Large intestine (tissue), 3 donors: Measurements from ENCODE around the gene HFE. TPM values are rescaled to one million over a fixed set of nuclear protein-coding genes. Genes with fewer than 3 reads are reported as not detected.

Source experiments
- DNase-seq, 2 donors: peaks; one replicate each; pipeline versions ENCODE4 v3.0.0 to v3.0.0-alpha.2; 2013
- H3K27ac ChIP-seq: one replicate; pipeline ENCODE4 v1.5.1; 2013; ENCODE audit warnings: low read length
- H3K27me3 ChIP-seq: 2 replicates; pipeline ENCODE4 v1.6.1; 2013; ENCODE audit warnings: low read length; ENCODE audit not compliant: control insufficient read depth, insufficient read depth
- H3K36me3 ChIP-seq: 2 replicates; pipeline ENCODE4 v1.6.1; 2013; ENCODE audit warnings: low read length; ENCODE audit not compliant: control insufficient read depth, insufficient read depth
- H3K4me1 ChIP-seq: one replicate; pipeline ENCODE4 v1.6.1; 2013; ENCODE audit warnings: low read length; ENCODE audit not compliant: control insufficient read depth, insufficient read depth
- H3K4me3 ChIP-seq: one replicate; pipeline ENCODE4 v1.5.1; 2013; ENCODE audit warnings: low read length
- H3K9me3 ChIP-seq: one replicate; pipeline ENCODE4 v1.6.1; 2013; ENCODE audit warnings: mild to moderate bottlenecking, low read depth, low read length, moderate library complexity; ENCODE audit not compliant: control insufficient read depth
- WGBS: methylation state at CpG from one replicate; pipeline ENCODE4 v1.1.5; 2013; ENCODE audit warnings: low lambda C conversion rate; ENCODE audit not compliant: insufficient coverage; 5-methylcytosine and 5-hydroxymethylcytosine counted together
- polyA plus RNA-seq: library from polyadenylated mRNA; unstranded; fragments of 120-200 nt; gene quantifications from one replicate; pipeline ENCODE4 v1.2.1, GENCODE V29; 2013

Gene HFE
- polyA plus RNA-seq, 1 donor: 16.4 TPM

DNA sequence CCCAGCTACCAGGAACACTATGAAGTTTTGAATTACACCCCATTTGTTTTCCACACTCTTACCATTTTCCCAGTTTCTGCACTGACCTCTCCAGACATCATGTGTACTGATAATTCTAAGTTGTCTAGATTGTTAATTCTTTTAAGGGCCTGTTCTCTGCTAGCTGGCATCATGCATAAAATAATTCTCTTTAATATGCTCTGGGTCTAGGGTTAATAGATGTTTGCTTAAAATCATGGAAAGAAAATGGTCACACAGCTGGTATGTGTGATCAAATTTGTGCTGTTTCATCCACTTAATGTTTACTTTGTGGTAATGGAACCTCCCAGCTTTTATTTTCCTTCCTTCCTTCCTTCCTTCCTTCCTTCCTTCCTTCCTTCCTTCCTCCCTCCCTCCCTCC, 49.1 kb downstream of the HFE start:
- Histone ChIP-seq H3K4me1 (no peaks in the 10 kb centered on the region), H3K9me3 (no peaks in the 10 kb centered on the region), H3K27ac (no peak overlapping the region), H3K27me3 (no peaks in the 10 kb centered on the region), H3K36me3 (peaks cover 42% of the 10 kb centered on the region), H3K4me3 (no peak overlapping the region)
- DNase-seq: no peak

DNA sequence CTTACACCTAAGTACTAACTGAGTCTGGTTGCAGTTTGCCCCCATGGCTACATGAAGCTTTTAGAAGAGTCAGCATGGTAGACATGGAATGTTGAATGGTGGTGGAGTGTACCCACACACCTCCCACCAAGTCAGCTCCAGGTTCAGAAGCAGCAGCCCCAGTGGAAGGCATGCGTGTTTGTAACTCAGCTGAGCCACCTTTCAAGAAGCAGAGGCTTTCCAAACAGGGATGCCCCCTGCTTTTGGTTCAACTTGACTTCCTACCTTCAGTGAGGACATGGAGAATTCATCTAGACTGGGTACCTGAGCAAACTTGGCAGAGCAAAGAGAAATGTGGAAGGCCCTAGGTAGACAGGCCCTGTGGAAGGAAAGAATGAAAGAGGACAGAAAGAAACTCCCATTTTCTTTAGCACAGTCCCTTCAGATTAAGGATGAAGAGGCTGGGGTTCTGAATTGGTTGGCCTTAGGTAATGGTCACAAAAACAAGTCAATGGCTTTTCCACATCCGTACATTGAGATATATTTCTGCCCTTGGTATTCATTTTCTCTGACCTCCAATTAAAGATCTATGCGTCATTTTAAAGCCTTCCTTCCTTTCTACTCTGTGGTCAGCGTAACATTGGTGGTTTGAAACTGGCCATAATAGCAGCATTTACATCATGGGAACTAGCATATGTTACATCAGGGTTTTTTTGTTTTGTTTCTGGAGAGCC, 53.2 kb downstream of the HFE start:
- no peaks in the 10 kb centered on the region for H3K4me1 ChIP-seq
- H3K36me3 ChIP-seq: peaks cover 24% of the 10 kb centered on the region
- no peak for DNase-seq
- no peaks in the 10 kb centered on the region for H3K27me3 ChIP-seq
- no peak overlapping the region for H3K27ac ChIP-seq
- no CpG with 5 or more reads among the region's 4 CpGs for WGBS
- H3K4me3 ChIP-seq: no peak overlapping the region
- H3K9me3 ChIP-seq: no peaks in the 10 kb centered on the region

DNA sequence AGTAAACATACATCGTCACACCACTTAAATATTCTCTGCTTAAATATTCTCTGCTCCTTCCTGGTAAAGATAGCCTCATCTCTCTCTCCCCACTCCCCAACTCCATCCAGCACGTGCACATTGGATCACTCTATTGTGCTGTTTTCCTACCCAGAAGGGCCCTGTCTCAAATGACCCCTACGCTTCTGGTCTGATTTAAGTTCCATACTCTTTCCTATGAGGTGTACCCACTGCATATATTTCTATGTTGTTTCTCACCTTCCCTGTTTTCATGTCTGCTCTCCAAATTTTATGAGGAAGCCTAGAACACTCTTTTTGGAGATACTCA, 53.7 kb downstream of the HFE start:
- Histone ChIP-seq H3K9me3 (no peaks in the 10 kb centered on the region), H3K27me3 (no peaks in the 10 kb centered on the region), H3K4me1 (no peaks in the 10 kb centered on the region), H3K27ac (no peak overlapping the region), H3K36me3 (peaks cover 23% of the 10 kb centered on the region), H3K4me3 (no peak overlapping the region)
- no CpG with 5 or more reads among the region's 3 CpGs for WGBS
- DNase-seq: no peak

DNA sequence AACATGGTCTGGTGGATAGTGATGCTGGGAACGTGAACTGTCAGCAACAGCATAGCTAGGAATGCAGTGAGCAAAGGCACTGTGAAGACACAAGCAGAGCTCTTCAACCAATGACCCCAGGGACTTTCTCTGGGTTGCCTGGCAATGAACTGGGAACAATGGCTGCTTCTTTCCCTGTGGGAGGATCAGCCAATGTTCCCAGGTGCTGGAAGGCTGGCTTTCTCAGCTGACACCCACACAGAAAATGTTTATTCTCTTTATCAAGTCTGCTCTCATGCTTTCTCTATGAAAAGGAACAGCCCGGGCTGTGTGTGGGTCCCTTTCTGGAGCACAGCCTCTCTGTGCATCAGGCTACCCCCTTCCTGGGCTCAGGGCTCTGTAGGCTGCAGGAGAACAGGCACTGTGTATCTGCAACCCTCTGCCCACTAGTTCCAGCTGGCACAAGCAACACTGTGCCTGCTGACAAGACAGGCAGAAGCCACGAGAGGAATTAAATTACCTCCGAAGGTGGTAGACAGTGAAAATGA, 54.2 kb downstream of the HFE start:
- H3K27ac ChIP-seq: no peak overlapping the region
- DNase-seq: no peak
- no peak overlapping the region for H3K4me3 ChIP-seq
- H3K27me3 ChIP-seq: no peaks in the 10 kb centered on the region
- WGBS: no CpG with 5 or more reads among the region's 4 CpGs
- H3K9me3 ChIP-seq: no peaks in the 10 kb centered on the region
- H3K4me1 ChIP-seq: no peaks in the 10 kb centered on the region
- H3K36me3 ChIP-seq: peaks cover 19% of the 10 kb centered on the region

DNA sequence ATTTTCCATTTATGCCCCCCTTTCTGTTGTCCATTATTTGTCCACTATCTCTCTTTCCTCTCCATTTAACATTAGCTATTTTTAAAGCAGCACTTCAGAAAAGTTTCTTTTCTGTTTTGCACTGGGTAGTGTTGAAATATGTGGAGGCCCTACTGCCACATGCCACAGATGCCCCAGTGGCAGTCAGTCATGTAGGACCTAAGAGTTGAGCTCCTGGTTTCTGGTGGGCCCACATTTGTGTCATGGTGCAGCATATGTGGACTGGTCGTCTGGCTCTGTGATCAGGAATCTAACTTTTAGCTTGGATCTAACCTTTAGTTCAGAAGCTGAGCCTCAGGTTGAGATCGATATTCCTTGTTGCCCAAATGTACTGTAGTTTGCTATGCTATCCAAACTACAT, 54.8 kb downstream of the HFE start:
- H3K27ac ChIP-seq: no peak overlapping the region
- no peaks in the 10 kb centered on the region for H3K4me1 ChIP-seq
- WGBS: 100% methylated on average over 1 of the region's 2 CpGs
- DNase-seq: no peak
- H3K4me3 ChIP-seq: no peak overlapping the region
- H3K27me3 ChIP-seq: no peaks in the 10 kb centered on the region
- no peaks in the 10 kb centered on the region for H3K9me3 ChIP-seq
- peaks cover 19% of the 10 kb centered on the region for H3K36me3 ChIP-seq

Other genes starting within 250 kb of the HFE start
- 0.43 TPM for gene SLC17A3, start 213.2 kb upstream of the HFE start, polyA plus RNA-seq
- gene SLC17A2, start 156.7 kb upstream of the HFE start, polyA plus RNA-seq: 0.01 TPM
- gene TRIM38, start 124.6 kb upstream of the HFE start, polyA plus RNA-seq: 19.4 TPM